Sigmoid colon (tissue), 4 donors: Measurements from ENCODE around the gene CASQ2.

Experiments
- EP300 ChIP-seq, 4 donors: sonication (generic); formaldehyde crosslinking; IDR thresholded peaks; one replicate each; pipeline ENCODE4 v1.6.1; 2017; ENCODE audit warnings: antibody characterized with exemption in 4 of 4
- POLR2A ChIP-seq, 2 donors: fragments of 450-650 bp; IDR thresholded peaks; one replicate each; pipeline ENCODE4 v1.6.1; 2016; ENCODE audit warnings: antibody characterized with exemption in 2 of 2, mild to moderate bottlenecking in 2 of 2, moderate library complexity in 2 of 2
- POLR2AphosphoS5 ChIP-seq, 4 donors: sonication (generic); formaldehyde crosslinking; IDR thresholded peaks; one replicate each; pipeline ENCODE4 v1.6.1; 2017; ENCODE audit warnings: antibody characterized with exemption in 4 of 4
- TF ChIP-seq, protein P1 (sequence below), 4 experiments: fragments of 450-650 bp in 3 of 4; fragments of 200-600 bp in 1 of 4; IDR thresholded peaks; one replicate each; pipeline ENCODE4 v1.5.1; 2016 to 2019; ENCODE audit warnings: antibody characterized with exemption in 4 of 4, mild to moderate bottlenecking in 3 of 4, moderate library complexity in 2 of 4

GRCh38 chr1:115793162-115793561, 24.6 kb upstream of the CASQ2 start:
- TF ChIP-seq, protein P1, sequence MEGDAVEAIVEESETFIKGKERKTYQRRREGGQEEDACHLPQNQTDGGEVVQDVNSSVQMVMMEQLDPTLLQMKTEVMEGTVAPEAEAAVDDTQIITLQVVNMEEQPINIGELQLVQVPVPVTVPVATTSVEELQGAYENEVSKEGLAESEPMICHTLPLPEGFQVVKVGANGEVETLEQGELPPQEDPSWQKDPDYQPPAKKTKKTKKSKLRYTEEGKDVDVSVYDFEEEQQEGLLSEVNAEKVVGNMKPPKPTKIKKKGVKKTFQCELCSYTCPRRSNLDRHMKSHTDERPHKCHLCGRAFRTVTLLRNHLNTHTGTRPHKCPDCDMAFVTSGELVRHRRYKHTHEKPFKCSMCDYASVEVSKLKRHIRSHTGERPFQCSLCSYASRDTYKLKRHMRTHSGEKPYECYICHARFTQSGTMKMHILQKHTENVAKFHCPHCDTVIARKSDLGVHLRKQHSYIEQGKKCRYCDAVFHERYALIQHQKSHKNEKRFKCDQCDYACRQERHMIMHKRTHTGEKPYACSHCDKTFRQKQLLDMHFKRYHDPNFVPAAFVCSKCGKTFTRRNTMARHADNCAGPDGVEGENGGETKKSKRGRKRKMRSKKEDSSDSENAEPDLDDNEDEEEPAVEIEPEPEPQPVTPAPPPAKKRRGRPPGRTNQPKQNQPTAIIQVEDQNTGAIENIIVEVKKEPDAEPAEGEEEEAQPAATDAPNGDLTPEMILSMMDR (IDR thresholded peaks at IDR 0.05): no peak
- no peak for TF ChIP-seq EP300 (IDR thresholded peaks at IDR 0.05)
- TF ChIP-seq POLR2A (IDR thresholded peaks at IDR 0.05): no peak
- no peak for TF ChIP-seq POLR2AphosphoS5 (IDR thresholded peaks at IDR 0.05)
